Measurements from ENCODE around the gene FAM120A.

Gene FAM120A

GRCh38 chr9:93459432-93459847 is 8.0 kb downstream of the FAM120A start:
- H3K27ac Mint-ChIP-seq: peak overlapping the region; percentile 62
- H3K36me3 Mint-ChIP-seq: peaks cover 27% of the 10 kb centered on the region
- peaks cover 78% of the 10 kb centered on the region for H3K4me1 Mint-ChIP-seq
- H3K4me3 Mint-ChIP-seq: no peak overlapping the region
- H3K27me3 Mint-ChIP-seq: no peaks in the 10 kb centered on the region
- H3K9me3 Mint-ChIP-seq: no peaks in the 10 kb centered on the region
- no peak for ATAC-seq

GRCh38 chr9:93460689-93461413 is 9.4 kb downstream of the FAM120A start:
- Mint-ChIP-seq H3K27ac (peak overlapping the region; percentile 60), H3K36me3 (peaks cover 27% of the 10 kb centered on the region)
- ATAC-seq: no peak

GRCh38 chr9:93461414-93461743 is 9.9 kb downstream of the FAM120A start:
- H3K9me3 Mint-ChIP-seq: no peaks in the 10 kb centered on the region
- H3K36me3 Mint-ChIP-seq: peaks cover 27% of the 10 kb centered on the region
- H3K27me3 Mint-ChIP-seq: no peaks in the 10 kb centered on the region
- no peak for ATAC-seq
- H3K4me1 Mint-ChIP-seq: peaks cover 84% of the 10 kb centered on the region
- peak overlapping the region; percentile 60 for H3K27ac Mint-ChIP-seq
- H3K4me3 Mint-ChIP-seq: no peak overlapping the region

More at GRCh38 chr9:93460689-93461413, 9.4 kb downstream of the FAM120A start:
- H3K4me1 Mint-ChIP-seq: peaks cover 83% of the 10 kb centered on the region
- H3K27me3 Mint-ChIP-seq: no peaks in the 10 kb centered on the region
- no peak overlapping the region for H3K4me3 Mint-ChIP-seq
- no peaks in the 10 kb centered on the region for H3K9me3 Mint-ChIP-seq

GRCh38 chr9:93461821-93462220 is 10.3 kb downstream of the FAM120A start:
- H3K27me3 Mint-ChIP-seq: no peaks in the 10 kb centered on the region
- H3K36me3 Mint-ChIP-seq: peaks cover 27% of the 10 kb centered on the region
- H3K4me1 Mint-ChIP-seq: peaks cover 84% of the 10 kb centered on the region
- ATAC-seq: no peak
- H3K4me3 Mint-ChIP-seq: no peak overlapping the region
- no peaks in the 10 kb centered on the region for H3K9me3 Mint-ChIP-seq
- no peak overlapping the region for H3K27ac Mint-ChIP-seq

- no peak for ATAC-seq
- H3K9me3 Mint-ChIP-seq: no peaks in the 10 kb centered on the region
- H3K27me3 Mint-ChIP-seq: no peaks in the 10 kb centered on the region
- H3K36me3 Mint-ChIP-seq: peaks cover 13% of the 10 kb centered on the region
- peak overlapping the region; percentile 91 for H3K27ac Mint-ChIP-seq
- peaks cover 84% of the 10 kb centered on the region for H3K4me1 Mint-ChIP-seq
- H3K4me3 Mint-ChIP-seq: peak overlapping the region; percentile 47
Observed at GRCh38 chr9:93463638-93464248, 12.3 kb downstream of the FAM120A start.

GRCh38 chr9:93464395-93464794 is 12.9 kb downstream of the FAM120A start:
- Mint-ChIP-seq H3K4me1 (peaks cover 84% of the 10 kb centered on the region), H3K4me3 (peak overlapping the region; percentile 47), H3K27me3 (no peaks in the 10 kb centered on the region), H3K9me3 (no peaks in the 10 kb centered on the region), H3K27ac (peak overlapping the region; percentile 91), H3K36me3 (peaks cover 7% of the 10 kb centered on the region)
- peak; percentile 84 for ATAC-seq

GRCh38 chr9:93464876-93465275 is 13.4 kb downstream of the FAM120A start:
- ATAC-seq: no peak
- peak overlapping the region; percentile 47 for H3K4me3 Mint-ChIP-seq

GRCh38 chr9:93465855-93466254 is 14.4 kb downstream of the FAM120A start:
- Mint-ChIP-seq H3K4me1 (peaks cover 82% of the 10 kb centered on the region), H3K27me3 (no peaks in the 10 kb centered on the region), H3K4me3 (no peak overlapping the region), H3K9me3 (no peaks in the 10 kb centered on the region), H3K36me3 (peaks cover 14% of the 10 kb centered on the region), H3K27ac (peak overlapping the region; percentile 91)
- no peak for ATAC-seq

More at GRCh38 chr9:93464876-93465275, 13.4 kb downstream of the FAM120A start:
- H3K4me1 Mint-ChIP-seq: peaks cover 80% of the 10 kb centered on the region
- peaks cover 6% of the 10 kb centered on the region for H3K36me3 Mint-ChIP-seq
- H3K27me3 Mint-ChIP-seq: no peaks in the 10 kb centered on the region
- H3K9me3 Mint-ChIP-seq: no peaks in the 10 kb centered on the region
- peak overlapping the region; percentile 91 for H3K27ac Mint-ChIP-seq

GRCh38 chr9:93466416-93467061 is 15.1 kb downstream of the FAM120A start:
- Mint-ChIP-seq H3K27ac (peak overlapping the region; percentile 91), H3K36me3 (peaks cover 18% of the 10 kb centered on the region), H3K4me3 (no peak overlapping the region), H3K27me3 (no peaks in the 10 kb centered on the region), H3K4me1 (peaks cover 78% of the 10 kb centered on the region), H3K9me3 (no peaks in the 10 kb centered on the region)
- ATAC-seq: no peak

- Mint-ChIP-seq H3K4me3 (peak overlapping the region; percentile 12), H3K36me3 (peaks cover 18% of the 10 kb centered on the region), H3K4me1 (peaks cover 78% of the 10 kb centered on the region), H3K27ac (peak overlapping the region; percentile 91), H3K9me3 (no peaks in the 10 kb centered on the region), H3K27me3 (no peaks in the 10 kb centered on the region)
- ATAC-seq: no peak
Observed at GRCh38 chr9:93467062-93467416, 15.6 kb downstream of the FAM120A start.

GRCh38 chr9:93467462-93467861 is 16.0 kb downstream of the FAM120A start:
- Mint-ChIP-seq H3K9me3 (no peaks in the 10 kb centered on the region), H3K27ac (peak overlapping the region; percentile 91), H3K36me3 (peaks cover 16% of the 10 kb centered on the region), H3K4me3 (peak overlapping the region; percentile 12), H3K4me1 (peaks cover 76% of the 10 kb centered on the region), H3K27me3 (no peaks in the 10 kb centered on the region)
- no peak for ATAC-seq

- no peak for ATAC-seq
- Mint-ChIP-seq H3K4me1 (peaks cover 65% of the 10 kb centered on the region), H3K9me3 (no peaks in the 10 kb centered on the region), H3K27ac (peak overlapping the region; percentile 19), H3K36me3 (peaks cover 16% of the 10 kb centered on the region), H3K4me3 (no peak overlapping the region), H3K27me3 (no peaks in the 10 kb centered on the region)
Observed at GRCh38 chr9:93468763-93469456, 17.4 kb downstream of the FAM120A start.

- Mint-ChIP-seq H3K9me3 (no peaks in the 10 kb centered on the region), H3K36me3 (peaks cover 25% of the 10 kb centered on the region), H3K4me1 (peaks cover 50% of the 10 kb centered on the region), H3K4me3 (no peak overlapping the region), H3K27me3 (no peaks in the 10 kb centered on the region), H3K27ac (no peak overlapping the region)
- ATAC-seq: no peak
Observed at GRCh38 chr9:93470391-93470790, 18.9 kb downstream of the FAM120A start.

GRCh38 chr9:93471124-93471523 is 19.6 kb downstream of the FAM120A start:
- ATAC-seq: no peak
- H3K4me1 Mint-ChIP-seq: peaks cover 43% of the 10 kb centered on the region
- no peaks in the 10 kb centered on the region for H3K27me3 Mint-ChIP-seq
- no peak overlapping the region for H3K27ac Mint-ChIP-seq
- peaks cover 25% of the 10 kb centered on the region for H3K36me3 Mint-ChIP-seq
- H3K4me3 Mint-ChIP-seq: no peak overlapping the region
- H3K9me3 Mint-ChIP-seq: no peaks in the 10 kb centered on the region

- no peak for ATAC-seq
- H3K36me3 Mint-ChIP-seq: peaks cover 38% of the 10 kb centered on the region
- no peak overlapping the region for H3K27ac Mint-ChIP-seq
- H3K4me3 Mint-ChIP-seq: no peak overlapping the region
- peaks cover 25% of the 10 kb centered on the region for H3K4me1 Mint-ChIP-seq
- H3K27me3 Mint-ChIP-seq: no peaks in the 10 kb centered on the region
- H3K9me3 Mint-ChIP-seq: no peaks in the 10 kb centered on the region
Observed at GRCh38 chr9:93473411-93473810, 21.9 kb downstream of the FAM120A start.

Measured in stimulated activated memory B cell treated with anti-CD40 and anti-IgM and Interleukin-4, amounts not matched to agents 10 μg/mL and 1 μg/mL and 100 μg/mL, for 72 hours (primary cell).